Adipose tissue (tissue), 3 donors: ENCODE results near the gene PHLDA3. TPM values are rescaled to one million over a fixed set of nuclear protein-coding genes. Genes with fewer than 3 reads are reported as not detected.

Experiments
- H3K27ac ChIP-seq: one replicate; pipeline ENCODE4 v1.5.1; 2013; ENCODE audit warnings: low read depth, low read length
- WGBS, 3 donors: extraction: QIAGEN DNeasy Blood & Tissue Kit; methylation state at CpG; one replicate each; pipeline ENCODE4 v1.1.7; 2013; 5-methylcytosine and 5-hydroxymethylcytosine counted together
- polyA plus RNA-seq, 3 donors: library from polyadenylated mRNA; stranded (reverse); fragments of 200-250 nt; gene quantifications; one replicate each; pipeline ENCODE4 v1.2.3, GENCODE V29; 2013
- donor health status: healthy with polysubstance abuse.
- donor health status: Bipolar disorder and iron deficiency.
- donor health status: healthy.

PHLDA3 gene
- polyA plus RNA-seq, 3 donors = 15.1 to 390 (median 61.0) TPM

- WGBS, 3 donors = 65 to 78% (median 65%) methylated on average over 5 of the region's 5 CpGs
- no peak overlapping the region for H3K27ac ChIP-seq
Observed at GRCh38 chr1:201448990-201449389, 20.0 kb downstream of the PHLDA3 start.

DNA sequence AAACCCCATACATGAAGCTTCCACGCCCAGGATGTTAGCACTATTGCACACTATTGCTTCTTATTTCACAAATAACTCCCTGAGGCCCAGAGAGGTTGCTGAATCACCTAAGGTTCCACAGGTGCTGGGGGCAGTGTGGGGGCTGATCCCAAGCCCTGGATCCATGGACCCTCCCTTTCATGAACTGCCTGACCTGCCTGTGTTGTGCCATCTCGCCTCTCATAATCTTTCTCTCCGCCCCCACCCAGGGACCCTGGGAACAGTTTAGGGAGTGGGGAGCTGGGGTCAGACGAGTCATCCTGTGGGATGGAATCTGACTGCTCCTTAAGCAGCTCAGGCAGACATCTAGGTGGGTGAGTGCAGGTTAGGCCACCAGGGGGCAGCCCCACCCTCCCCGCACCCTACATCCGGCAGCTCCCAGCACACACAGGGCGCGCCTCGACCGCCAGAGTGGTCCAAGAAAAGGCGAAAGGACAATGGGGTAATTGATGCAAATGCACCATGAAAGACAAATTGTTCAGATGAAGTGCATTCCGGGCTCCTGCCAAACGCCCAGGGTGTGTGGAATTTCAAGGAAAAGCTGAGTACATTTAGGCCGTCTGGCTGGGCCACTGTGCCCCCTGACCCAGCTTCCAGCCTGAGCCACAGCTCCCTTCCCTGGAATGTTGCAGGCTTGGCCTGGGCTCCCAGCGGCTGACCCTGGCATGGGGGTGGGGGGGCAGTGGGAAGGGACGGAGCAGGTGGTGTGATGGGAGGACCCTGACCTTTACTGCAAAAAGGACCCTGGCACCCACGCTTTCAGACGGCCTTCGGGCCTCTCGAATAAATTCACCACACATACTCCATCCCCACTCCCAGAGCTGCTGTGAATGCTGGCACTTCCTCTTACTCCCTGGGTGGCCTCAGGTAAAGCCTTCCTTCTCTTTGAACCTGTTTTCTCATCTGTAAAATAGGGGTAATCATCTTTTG, 20.8 kb downstream of the PHLDA3 start:
- no peak overlapping the region for H3K27ac ChIP-seq
- WGBS, 3 donors = 28 to 37% (median 36%) methylated on average over 20 of the region's 20 CpGs

GRCh38 chr1:201445310-201445709, 23.7 kb downstream of the PHLDA3 start:
- no peak overlapping the region for H3K27ac ChIP-seq
- WGBS, 3 donors = 91 to 98% (median 92%) methylated on average over 6 of the region's 6 CpGs

DNA sequence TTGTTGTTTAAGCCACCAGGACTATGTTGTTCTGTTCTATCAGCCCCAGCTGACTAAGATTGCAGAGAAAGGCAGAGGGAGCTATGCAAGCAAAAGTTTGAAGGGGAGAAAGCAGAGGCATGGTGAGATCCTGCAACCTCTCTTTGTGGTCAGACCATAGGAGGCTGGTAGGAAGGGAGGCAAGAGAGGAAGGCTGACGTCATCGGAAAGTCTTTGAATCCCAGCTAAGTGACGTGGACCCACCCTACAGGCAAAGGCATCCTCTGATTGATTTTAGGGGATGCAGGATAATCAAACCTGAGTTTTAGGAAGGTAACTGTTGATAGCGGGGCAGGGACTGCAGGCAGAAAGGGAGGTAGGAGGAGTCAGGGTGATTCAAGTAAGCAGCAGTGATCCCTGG, 24.2 kb downstream of the PHLDA3 start:
- H3K27ac ChIP-seq = no peak overlapping the region
- WGBS, 3 donors = 71 to 83% (median 78%) methylated on average over 4 of the region's 4 CpGs

DNA sequence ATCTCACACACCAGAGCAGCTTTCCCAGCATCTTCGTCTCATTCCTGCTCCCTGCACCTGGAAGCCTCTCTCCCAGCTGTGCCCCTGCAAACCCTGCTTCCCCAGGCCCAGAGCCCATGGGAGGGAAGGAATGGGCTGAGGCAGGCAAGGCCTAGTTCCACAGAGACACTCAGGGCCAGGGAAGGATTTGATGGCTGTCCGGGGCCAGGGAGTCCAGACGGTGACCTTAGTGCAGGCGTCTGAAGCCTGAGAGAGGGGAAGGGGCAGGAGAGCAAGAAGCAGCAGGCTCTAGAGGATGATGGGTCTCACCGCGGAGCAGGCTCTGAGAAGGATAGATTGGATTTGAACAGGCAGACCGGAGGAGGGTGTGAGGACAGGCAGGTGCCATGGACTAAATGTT, 25.2 kb downstream of the PHLDA3 start:
- whole genome bisulfite sequencing, 3 donors = 83 to 93% (median 90%) methylated on average over 7 of the region's 7 CpGs

GRCh38 chr1:201436969-201437368, 32.0 kb downstream of the PHLDA3 start:
- no peak overlapping the region for H3K27ac ChIP-seq
- WGBS, 3 donors = 67 to 78% (median 70%) methylated on average over 3 of the region's 3 CpGs

More for the DNA sequence above, 25.2 kb downstream of the PHLDA3 start:
- H3K27ac ChIP-seq = no peak overlapping the region

DNA sequence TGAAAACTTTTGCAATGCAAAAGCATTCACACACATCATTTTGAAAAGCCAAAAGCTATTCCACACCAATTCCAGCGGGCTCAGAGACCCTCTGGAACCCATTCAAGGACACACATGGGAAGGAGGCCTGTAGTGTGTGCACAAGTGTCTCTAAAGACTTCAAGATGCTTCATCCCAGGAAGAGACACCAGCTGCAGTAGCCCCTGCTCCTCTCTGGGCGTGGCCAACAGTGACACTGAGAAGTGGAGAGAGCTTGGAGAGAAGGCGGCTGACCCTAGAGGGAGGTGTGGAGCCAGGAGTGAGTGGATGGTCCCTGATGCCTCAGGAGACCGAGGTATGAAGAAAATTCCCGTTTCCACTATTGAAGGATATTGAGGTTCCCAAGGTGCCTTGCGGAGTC, 32.6 kb downstream of the PHLDA3 start:
- 56 to 70% (median 65%) methylated on average over 6 of the region's 6 CpGs for WGBS, 3 donors
- no peak overlapping the region for H3K27ac ChIP-seq

GRCh38 chr1:201434266-201434665, 34.7 kb downstream of the PHLDA3 start:
- WGBS, 3 donors = 84 to 97% (median 97%) methylated on average over 3 of the region's 3 CpGs
- no peak overlapping the region for H3K27ac ChIP-seq

- WGBS, 3 donors = 85 to 90% (median 89%) methylated on average over 6 of the region's 6 CpGs
- no peak overlapping the region for H3K27ac ChIP-seq
Observed at GRCh38 chr1:201433609-201434008, 35.4 kb downstream of the PHLDA3 start.

- 29 to 88% (median 83%) methylated on average over 4 of the region's 4 CpGs for WGBS, 3 donors
- no peak overlapping the region for H3K27ac ChIP-seq
Observed at GRCh38 chr1:201430776-201431175, 38.2 kb downstream of the PHLDA3 start.

GRCh38 chr1:201429736-201430501, 39.1 kb downstream of the PHLDA3 start:
- 88 to 92% (median 91%) methylated on average over 16 to 18 of the region's 18 CpGs for WGBS, 3 donors
- no peak overlapping the region for H3K27ac ChIP-seq

GRCh38 chr1:201427963-201428362, 41.0 kb downstream of the PHLDA3 start:
- 58 to 80% (median 58%) methylated on average over 4 to 6 of the region's 6 CpGs for WGBS, 3 donors

DNA sequence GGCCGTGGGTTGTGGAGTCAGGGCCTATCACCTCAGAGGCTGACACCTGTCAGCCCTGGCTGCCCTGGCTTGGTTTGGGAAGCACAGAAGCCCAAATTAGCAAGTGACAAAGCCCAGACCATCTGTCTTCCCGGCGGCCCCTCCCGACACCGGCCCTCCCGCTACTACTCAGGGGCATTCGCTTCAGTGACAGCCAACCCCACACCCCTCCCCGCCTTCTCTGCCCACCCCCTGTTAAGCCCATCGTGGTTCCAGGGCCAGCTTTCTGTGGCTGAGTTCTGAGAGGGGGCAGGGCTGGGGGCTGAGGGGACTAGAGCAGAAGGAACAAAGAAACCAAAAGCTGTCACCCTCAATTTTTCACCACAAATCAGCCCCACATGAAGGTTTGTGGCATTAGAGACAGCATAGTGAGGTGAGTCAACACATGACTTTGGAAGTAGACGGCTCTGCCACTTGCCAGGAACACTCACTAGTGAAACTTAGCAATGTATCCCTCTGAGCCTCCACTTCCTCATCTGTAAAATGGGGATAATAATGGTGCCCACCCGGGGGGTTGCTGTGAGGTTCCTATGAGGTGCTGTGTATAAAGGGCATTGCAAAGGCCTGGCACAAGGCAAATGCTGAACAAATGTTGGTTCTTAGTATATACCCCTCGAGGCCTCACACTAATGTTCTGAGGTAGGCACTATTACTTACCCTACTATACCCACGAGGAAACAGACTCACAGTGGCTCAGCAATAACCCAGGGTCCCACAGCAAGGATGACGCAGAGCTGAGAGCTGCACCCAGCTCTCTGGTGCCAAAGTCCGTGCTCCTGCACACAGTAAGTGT, 42.3 kb downstream of the PHLDA3 start:
- 62 to 72% (median 68%) methylated on average over 15 of the region's 15 CpGs for WGBS, 3 donors
- no peak overlapping the region for H3K27ac ChIP-seq

More at GRCh38 chr1:201427963-201428362, 41.0 kb downstream of the PHLDA3 start:
- H3K27ac ChIP-seq = no peak overlapping the region

DNA sequence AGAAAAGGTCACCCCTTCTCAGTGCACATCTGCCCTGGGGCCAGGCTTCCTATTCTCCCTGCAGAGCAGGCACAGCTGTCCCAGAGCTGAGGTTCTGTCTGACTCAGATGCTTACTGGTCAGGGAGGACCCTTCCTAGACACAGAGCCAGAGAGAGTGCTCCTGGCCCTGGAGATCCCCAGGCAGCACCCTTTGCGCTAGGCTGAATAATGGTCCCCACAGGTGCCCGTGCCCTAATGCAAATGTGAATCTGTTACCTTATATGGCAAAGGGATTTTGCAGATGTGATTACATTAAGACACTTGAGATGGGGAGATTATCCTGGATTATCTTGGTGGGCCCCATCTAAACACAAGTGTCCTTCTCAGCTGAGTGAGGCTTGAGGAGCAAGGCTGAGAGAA, 44.8 kb downstream of the PHLDA3 start:
- no peak overlapping the region for H3K27ac ChIP-seq
- WGBS, 3 donors = 96 to 100% (median 96%) methylated on average over 2 of the region's 2 CpGs

DNA sequence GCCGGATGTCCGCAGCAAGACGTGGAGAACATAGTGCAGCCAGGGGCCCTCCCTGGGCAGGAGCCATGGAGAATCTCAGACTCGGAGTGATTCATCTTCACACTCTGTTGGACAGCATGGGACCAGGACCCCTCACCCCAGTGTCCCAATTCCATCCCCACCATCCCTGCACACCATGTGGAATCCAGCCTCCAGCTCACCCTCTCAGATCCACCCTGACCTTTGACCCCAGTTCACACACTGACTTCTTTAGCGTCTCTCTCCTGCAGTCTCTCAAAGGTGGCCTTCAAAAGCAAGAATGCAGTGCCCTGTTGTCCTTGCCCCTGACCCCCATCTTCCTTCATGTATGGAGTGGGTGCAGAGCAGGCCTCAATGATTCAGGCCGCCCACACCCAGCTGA, 45.3 kb downstream of the PHLDA3 start:
- no peak overlapping the region for H3K27ac ChIP-seq
- 90 to 95% (median 92%) methylated on average over 6 of the region's 6 CpGs for WGBS, 3 donors

DNA sequence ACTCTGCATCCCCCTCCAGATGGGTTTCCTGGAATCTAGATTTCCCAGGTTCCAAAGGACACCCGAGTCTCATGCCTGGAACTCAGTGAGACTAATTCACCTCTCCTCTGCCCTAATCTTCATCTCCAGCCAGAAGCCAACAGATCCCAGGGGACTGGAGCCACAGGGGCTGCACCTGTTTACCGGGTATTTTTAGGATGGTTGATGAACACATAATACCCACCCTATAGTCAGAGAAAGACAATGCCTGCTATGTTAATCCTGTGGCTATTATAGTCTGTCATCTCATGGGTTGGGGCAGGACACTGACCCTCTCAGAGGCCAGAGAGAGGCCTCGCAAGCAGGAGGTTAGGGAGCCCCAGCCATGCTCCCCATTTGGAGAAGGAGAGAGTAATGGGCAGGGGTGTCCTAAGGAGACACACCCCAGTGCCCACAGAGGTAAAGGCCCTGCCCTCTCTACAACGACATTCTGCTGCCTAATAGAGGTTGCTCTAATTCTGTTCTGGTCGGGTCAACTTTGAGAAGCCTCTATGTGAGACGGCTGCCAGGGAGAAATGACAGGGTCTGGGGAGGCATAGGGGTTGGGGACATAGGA, 46.5 kb downstream of the PHLDA3 start:
- H3K27ac ChIP-seq = no peak overlapping the region
- 79 to 85% (median 82%) methylated on average over 6 of the region's 6 CpGs for WGBS, 3 donors

DNA sequence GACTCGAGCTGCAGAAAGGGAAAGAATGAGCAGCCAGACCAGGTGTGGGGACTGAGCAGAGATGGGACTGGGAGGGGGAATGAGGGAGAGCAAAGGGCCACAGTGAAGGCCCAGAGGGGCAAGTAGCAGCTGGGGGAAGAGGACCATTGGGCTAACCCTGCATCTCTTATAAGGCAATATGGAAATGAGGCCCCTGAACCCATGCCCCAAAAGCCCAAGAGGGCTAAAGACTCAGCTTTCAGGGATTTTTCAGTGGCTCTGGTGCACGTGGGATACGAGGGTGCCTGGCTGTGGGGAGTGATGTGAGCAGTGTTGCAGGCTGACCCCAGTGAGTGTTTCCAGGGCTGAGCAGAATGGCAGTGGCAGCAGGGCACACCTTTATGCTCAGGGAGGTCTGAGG, 47.0 kb downstream of the PHLDA3 start:
- H3K27ac ChIP-seq = no peak overlapping the region
- 62 to 70% (median 63%) methylated on average over 3 of the region's 3 CpGs for WGBS, 3 donors

DNA sequence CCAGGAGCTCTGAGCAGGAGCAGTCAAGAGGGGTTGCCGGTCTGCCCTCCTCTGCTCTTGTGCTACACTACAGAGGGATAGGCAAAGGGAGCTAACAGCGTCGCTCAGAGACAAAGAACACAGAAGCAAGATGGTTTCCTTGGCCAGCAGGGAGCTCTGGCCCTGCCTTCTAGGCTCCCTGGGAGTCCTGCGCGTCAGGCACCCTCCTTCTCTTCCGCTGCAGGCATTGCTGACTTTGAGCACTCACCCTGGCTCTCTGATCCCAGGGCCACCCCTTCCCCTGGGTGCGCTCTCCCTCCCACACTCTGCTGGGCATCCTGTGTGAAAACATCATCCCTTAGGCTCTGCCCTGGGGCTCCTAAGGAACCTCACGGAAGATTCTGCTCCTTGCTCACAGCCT, 47.9 kb downstream of the PHLDA3 start:
- WGBS, 3 donors = 77 to 84% (median 79%) methylated on average over 8 of the region's 8 CpGs

More for the DNA sequence above, 47.9 kb downstream of the PHLDA3 start:
- H3K27ac ChIP-seq = no peak overlapping the region
